Heart left ventricle (tissue), 16 donors: Measurements from ENCODE around the gene EVA1A. TPM values are rescaled to one million over a fixed set of nuclear protein-coding genes. Genes with fewer than 3 reads are reported as not detected.

Source experiments
- ATAC-seq, 4 donors: fragments of 200-7000 bp; cut with Tn5 transposase; one replicate each; pipeline ENCODE4 v1.9.1; 2020 to 2022; ENCODE audit warnings: moderate library complexity in 4 of 4, mild to moderate bottlenecking in 3 of 4, moderate number of reproducible peaks in 1 of 4
- DNase-seq, 5 donors: peaks; one replicate each; pipeline ENCODE4 v3.0.0-alpha.2; 2020
- H3K27ac ChIP-seq, 12 donors: fragments of 200-600 bp; sonication (generic) in 4 of 12; one replicate each; pipeline versions ENCODE4 v1.5.0 to v1.8.0; 2016 to 2022; ENCODE audit warnings: mild to moderate bottlenecking in 2 of 12
- H3K27me3 ChIP-seq, 9 donors: fragments of 200-600 bp; sonication (generic) in 2 of 9; one replicate each; pipeline versions ENCODE4 v1.5.1 to v1.8.0; 2016 to 2022; ENCODE audit warnings: mild to moderate bottlenecking in 3 of 9
- H3K36me3 ChIP-seq, 9 donors: fragments of 200-600 bp; sonication (generic) in 2 of 9; one replicate each; pipeline versions ENCODE4 v1.5.0 to v1.8.0; 2018 to 2022; ENCODE audit warnings: mild to moderate bottlenecking in 2 of 9
- H3K4me1 ChIP-seq, 12 donors: fragments of 200-600 bp; sonication (generic) in 4 of 12; one replicate each; pipeline versions ENCODE4 v1.5.0 to v1.8.0; 2016 to 2022; ENCODE audit warnings: mild to moderate bottlenecking in 3 of 12
- H3K4me3 ChIP-seq, 12 donors: fragments of 200-600 bp; sonication (generic) in 4 of 12; one replicate each; pipeline versions ENCODE4 v1.5.0 to v1.8.0; 2017 to 2022; ENCODE audit warnings: mild to moderate bottlenecking in 9 of 12, moderate library complexity in 4 of 12
- H3K9me3 ChIP-seq, 12 donors: fragments of 200-600 bp; sonication (generic) in 4 of 12; one replicate each; pipeline versions ENCODE4 v1.5.0 to v1.8.0; 2016 to 2022; ENCODE audit warnings: mild to moderate bottlenecking in 1 of 12
- POLR2A ChIP-seq, 2 donors: fragments of 450-650 bp; IDR thresholded peaks; one replicate each; pipeline ENCODE4 v1.6.1; 2017; ENCODE audit warnings: antibody characterized with exemption in 2 of 2, mild to moderate bottlenecking in 2 of 2, moderate library complexity in 2 of 2
- WGBS, 4 donors: extraction: QIAGEN DNeasy Blood & Tissue Kit in 2 of 4; methylation state at CpG; one replicate each; pipeline versions ENCODE4 v1.1.5 to v1.1.7; 2013 to 2018; 5-methylcytosine and 5-hydroxymethylcytosine counted together
- intact Hi-C, 10 donors: fragments of 100-400 bp; cut with DNase I; formaldehyde crosslinking; loops; one replicate each; pipeline versions ENCODE4 v1.11.1 to v1.14.2; 2022
- polyA plus RNA-seq, 2 donors: library from polyadenylated mRNA; stranded (reverse); fragments of 200-250 nt; gene quantifications; one replicate each; pipeline ENCODE4 v1.2.3, GENCODE V29; 2013
- total RNA-seq, 9 donors: library from RNA; depleted of rRNA in 2 of 9; stranded (reverse); fragments of >200 nt in 2 of 9; fragmentation: NEBNext Ultra II Directional in 3 of 9; extraction: Animal tissue kit (Norgen Biotek cat#: 25700) in 3 of 9; gene quantifications; one replicate each; pipeline versions ENCODE4 v1.1.0 to v1.2.4, GENCODE V29; 2016 to 2023
- TF ChIP-seq, protein P1 (sequence below), 12 donors: fragments of 200-600 bp; sonication (generic) in 4 of 12; IDR thresholded peaks; one replicate each; pipeline versions ENCODE4 v1.5.0 to v1.8.0; 2018 to 2022; ENCODE audit warnings: antibody characterized with exemption in 12 of 12, mild to moderate bottlenecking in 5 of 12
- donor health status: ischemic (EF 13 %, LVEDD 7.1; RV severe dilation, severe dysfunction).
- donor health status: healthy with polysubstance abuse.
- donor health status: DM: no; HTN: yes; CAD: no.
- donor health status: DM: no; HTN: no; CAD: no.
- donor health status: ischemic (EF 25% LVEDD 6.9; RV normal size, moderate dysfunction).
- donor health status: ischemic (EF 25% LVEDD 5.7; RV mildly dilated, moderate dysfunction).
- donor health status: healthy.
- donor health status: DM: yes; HTN: yes; CAD: no.
- donor health status: ischemic (EF 35%, LVEDD 5.7; RV mildly dilated, moderate dysfunction).
- donor health status: nonischemic (EF 11% LVEDD 7.7; RV severe dilation, severe dysfunction).
- donor health status: DM: yes; HTN: yes; CAD: no.
- donor health status: PGD.
- donor health status: ischemic (EF 29% LVEDD 5.4; RV normal size, mild dysfunction).
- donor health status: nonischemic (EF 23%, LVEDD 6.1; RV moderate dilation, normal function).

EVA1A gene
- total and polyA plus RNA-seq, 11 donors: 0.19 to 5.0 (median 1.4) TPM; not detected in 1

DNA sequence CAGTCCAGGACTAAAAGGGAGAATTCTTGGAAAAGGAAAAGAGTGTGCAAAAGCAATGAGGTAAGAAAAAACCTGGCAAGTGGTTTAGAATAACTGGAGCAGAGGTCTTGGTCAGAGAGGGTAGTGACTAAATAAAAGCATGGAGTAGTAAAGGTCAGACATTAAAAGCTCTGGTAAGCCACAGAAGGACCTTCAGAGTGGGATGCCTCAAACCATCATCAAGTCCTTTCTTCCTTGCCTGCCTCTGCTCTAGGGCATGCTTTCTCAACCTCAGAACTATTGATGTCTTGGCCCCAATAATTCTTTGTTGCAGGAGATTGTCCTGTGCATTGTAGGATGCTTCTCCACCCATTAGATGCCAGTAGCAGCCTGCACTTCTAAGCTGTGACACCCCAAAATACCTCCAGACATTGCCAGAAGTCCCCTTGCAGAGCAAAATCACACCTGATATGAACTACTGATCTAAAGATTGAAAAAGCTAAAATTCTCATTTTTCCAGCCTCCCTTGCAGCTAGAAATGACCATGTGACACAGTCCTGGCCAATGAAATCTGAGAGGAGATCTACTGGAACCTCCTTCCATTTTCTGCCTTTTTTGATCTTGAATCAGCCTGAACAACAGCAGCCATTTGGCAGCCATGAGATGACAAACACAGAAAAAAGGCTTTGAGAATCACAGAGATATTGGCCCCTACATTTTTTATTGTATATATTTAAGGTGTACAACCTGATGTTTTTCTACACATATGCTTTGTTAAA, 48.1 kb downstream of the EVA1A start:
- Histone ChIP-seq H3K27me3 (no peaks in the 10 kb centered on the region), H3K27ac (no peak overlapping the region), H3K4me1 (no peaks in the 10 kb centered on the region), H3K9me3 (peaks cover 0 to 21% (median 9%) of the 10 kb centered on the region in 12 donors), H3K36me3 (no peaks in the 10 kb centered on the region), H3K4me3 (no peak overlapping the region)
- ATAC-seq (no peak), DNase-seq (no peak)
- intact Hi-C loops: no loop called here
- TF ChIP-seq POLR2A (IDR thresholded peaks at IDR 0.05): no peak
- TF ChIP-seq, protein P1, sequence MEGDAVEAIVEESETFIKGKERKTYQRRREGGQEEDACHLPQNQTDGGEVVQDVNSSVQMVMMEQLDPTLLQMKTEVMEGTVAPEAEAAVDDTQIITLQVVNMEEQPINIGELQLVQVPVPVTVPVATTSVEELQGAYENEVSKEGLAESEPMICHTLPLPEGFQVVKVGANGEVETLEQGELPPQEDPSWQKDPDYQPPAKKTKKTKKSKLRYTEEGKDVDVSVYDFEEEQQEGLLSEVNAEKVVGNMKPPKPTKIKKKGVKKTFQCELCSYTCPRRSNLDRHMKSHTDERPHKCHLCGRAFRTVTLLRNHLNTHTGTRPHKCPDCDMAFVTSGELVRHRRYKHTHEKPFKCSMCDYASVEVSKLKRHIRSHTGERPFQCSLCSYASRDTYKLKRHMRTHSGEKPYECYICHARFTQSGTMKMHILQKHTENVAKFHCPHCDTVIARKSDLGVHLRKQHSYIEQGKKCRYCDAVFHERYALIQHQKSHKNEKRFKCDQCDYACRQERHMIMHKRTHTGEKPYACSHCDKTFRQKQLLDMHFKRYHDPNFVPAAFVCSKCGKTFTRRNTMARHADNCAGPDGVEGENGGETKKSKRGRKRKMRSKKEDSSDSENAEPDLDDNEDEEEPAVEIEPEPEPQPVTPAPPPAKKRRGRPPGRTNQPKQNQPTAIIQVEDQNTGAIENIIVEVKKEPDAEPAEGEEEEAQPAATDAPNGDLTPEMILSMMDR (IDR thresholded peaks at IDR 0.05): no peak

GRCh38 chr2:75506101-75506697, 54.5 kb downstream of the EVA1A start:
- ATAC-seq (no peak), DNase-seq (no peak)
- Histone ChIP-seq H3K27ac (no peak overlapping the region), H3K9me3 (peaks cover 0 to 6% (median 0%) of the 10 kb centered on the region in 12 donors), H3K4me3 (no peak overlapping the region), H3K27me3 (no peaks in the 10 kb centered on the region), H3K4me1 (peaks cover 0 to 20% (median 0%) of the 10 kb centered on the region in 12 donors), H3K36me3 (no peaks in the 10 kb centered on the region)
- intact Hi-C loops: no loop called here
- 56 to 73% (median 61%) methylated on average over 1 of the region's 1 CpG for WGBS, 4 donors
- TF ChIP-seq POLR2A (IDR thresholded peaks at IDR 0.05): no peak
- TF ChIP-seq, protein P1 (IDR thresholded peaks at IDR 0.05): no peak

- Histone ChIP-seq H3K27ac (peak overlapping the region in 1 of 12 donors; percentile 4), H3K4me3 (no peak overlapping the region), H3K36me3 (no peaks in the 10 kb centered on the region), H3K4me1 (peaks cover 0 to 20% (median 0%) of the 10 kb centered on the region in 12 donors), H3K27me3 (no peaks in the 10 kb centered on the region), H3K9me3 (peaks cover 0 to 6% (median 0%) of the 10 kb centered on the region in 12 donors)
- ATAC-seq (no peak), DNase-seq (no peak)
- intact Hi-C loops: no loop called here
- no peak for TF ChIP-seq POLR2A (IDR thresholded peaks at IDR 0.05)
- TF ChIP-seq, protein P1 (IDR thresholded peaks at IDR 0.05): no peak
- WGBS, 4 donors: 68 to 84% (median 77%) methylated on average over 5 of the region's 5 CpGs
These were observed 55.7 kb downstream of the EVA1A start for GRCh38 chr2:75505012-75505411.

GRCh38 chr2:75503048-75503607, 57.6 kb downstream of the EVA1A start:
- peak overlapping the region in 9 of 12 donors; percentile 21 to 59 (median 39) for H3K27ac ChIP-seq
- peak in 2 of 5 donors; percentile 11 to 25 for DNase-seq
- peaks cover 0 to 20% (median 0%) of the 10 kb centered on the region in 12 donors for H3K4me1 ChIP-seq
- H3K27me3 ChIP-seq: no peaks in the 10 kb centered on the region
- no peaks in the 10 kb centered on the region for H3K36me3 ChIP-seq
- intact Hi-C loops: no loop called here
- no peak overlapping the region for H3K4me3 ChIP-seq
- TF ChIP-seq, protein P1 (IDR thresholded peaks at IDR 0.05): no peak
- peak in 3 of 4 donors; percentile 66 to 87 (median 68) for ATAC-seq
- peaks cover 0 to under 1% (median 0%) of the 10 kb centered on the region in 12 donors for H3K9me3 ChIP-seq
- WGBS, 4 donors: 35 to 50% (median 46%) methylated on average over 2 of the region's 2 CpGs
